ENCODE data around the gene TCTN1. TPM values are rescaled to one million over a fixed set of nuclear protein-coding genes. Genes with fewer than 3 reads are reported as not detected.
A peak's percentile ranks its signal among the peaks of the same experiment; 100 is the strongest.

Gene TCTN1
- total and polyA plus RNA-seq, 2 of the 8 experiments (the other 6 are each of a cell fraction or from before 2014, with no cell fraction given), result 14.7 to 16.4 TPM

- Histone ChIP-seq H4K91ac (replicated peaks; ENCODE audit: insufficient read length, low read length) (no peak overlapping the region), H3K79me2 (ENCODE audit: control insufficient read depth in 1 of 2, insufficient read depth in 2 of 2, low read length in 2 of 2) (no peaks in the 10 kb centered on the region), H3K23me2 (ENCODE audit: low read depth, low read length) (peaks cover 2% of the 10 kb centered on the region; the same call in 1 of the 2 replicates), H4K8ac (ENCODE audit: extremely low read depth, insufficient read depth, low read length) (no peak overlapping the region), H3K27ac (ENCODE audit: low read depth, low read length) (no peak overlapping the region), H3K4me1 (replicated peaks in 1 of 4; ENCODE audit: control insufficient read depth in 3 of 4, insufficient read depth in 4 of 4, low read length in 3 of 4) (peaks cover 4 to 12% (median 6%) of the 10 kb centered on the region in 4 experiments), H2BK120ac (replicated peaks; ENCODE audit: low read depth, low read length) (no peak overlapping the region), H3K14ac (ENCODE audit: insufficient read length) (no peak overlapping the region), H2AFZ (ENCODE audit: low read length) (0 out of 2 replicates have a peak overlapping the region, but pooled peaks have one; percentile 11), H3K79me1 (ENCODE audit: low read depth, low read length) (no peaks in the 10 kb centered on the region), H3K36me3 (ENCODE audit: control insufficient read depth in 2 of 4, insufficient read depth in 4 of 4, low read length in 3 of 4) (no peaks in the 10 kb centered on the region), H2BK5ac (ENCODE audit: low read depth, low read length) (no peak overlapping the region), H3K4me3 (ENCODE audit: extremely low read depth in 1 of 4, insufficient read depth in 2 of 4, low read depth in 3 of 4, low read length in 4 of 4) (no peak overlapping the region), H3K56ac (replicated peaks; ENCODE audit: insufficient read length, low read depth, low read length) (no peak overlapping the region), H3K18ac (ENCODE audit: extremely low read depth, low read length) (no peak overlapping the region), H3K4ac (replicated peaks; ENCODE audit: insufficient read length, low read depth, low read length) (no peak overlapping the region), H2BK12ac (ENCODE audit: low read depth, low read length) (no peak overlapping the region), H4K5ac (ENCODE audit: insufficient read length, low read depth, low read length) (no peak overlapping the region), H3K27me3 (replicated peaks in 1 of 4; ENCODE audit: control insufficient read depth in 3 of 4, extremely low read depth in 1 of 4, insufficient read depth in 3 of 4, low read length in 3 of 4) (no peaks in the 10 kb centered on the region; a peak in 1 of 7 replicates), H3K23ac (ENCODE audit: insufficient read length) (no peak overlapping the region), H2BK15ac (ENCODE audit: low read length) (no peak overlapping the region), H2AK5ac (ENCODE audit: low read depth, low read length) (no peak overlapping the region), H3K9ac (replicated peaks in 1 of 4; ENCODE audit: extremely low read depth in 1 of 4, low read depth in 3 of 4, low read length in 3 of 4) (no peak overlapping the region), H2BK20ac (ENCODE audit: low read length) (no peak overlapping the region), H4K20me1 (replicated peaks in 1 of 2; ENCODE audit: control insufficient read depth in 1 of 2, insufficient read depth in 2 of 2, low read length in 2 of 2) (no peaks in the 10 kb centered on the region), H3K9me3 (ENCODE audit: insufficient read depth in 2 of 2, low read depth in 1 of 2, low read length in 1 of 2) (no peaks in the 10 kb centered on the region), H3K4me2 (ENCODE audit: insufficient read depth in 1 of 2, low read depth in 2 of 2, low read length in 2 of 2) (no peak overlapping the region)
- CTCF ChIA-PET (ENCODE audit: partially characterized antibody), result interaction anchor here (0.6 to 1.3 kb wide), 2 partner anchors 37 to 142 kb away, joined by 4 read pairs; no protein-coding TSS in a partner anchor
- DNase-seq (ENCODE audit: low read depth in 1 of 2, low spot score in 2 of 2) (no peak), FAIRE-seq (no peak)
- WGBS, 2 experiments (ENCODE audit: extremely low coverage in 1 of 2, insufficient coverage in 1 of 2, insufficient read length in 1 of 2, insufficient replicate concordance in 2 of 2, low coverage in 1 of 2, low lambda C conversion rate in 2 of 2, missing lambda C conversion rate in 1 of 2), result 90% methylated on average over 12 of the region's 12 CpGs; no CpG with 5 or more reads in 1 of the 2 experiments
- POLR2A ChIA-PET (ENCODE audit: partially characterized antibody), result interaction anchor here (0.8 kb wide), 1 partner anchor 10 kb away, joined by 3 read pairs; no protein-coding TSS in a partner anchor
- TF ChIP-seq TAF7 (optimal IDR thresholded peaks at IDR 0.05; ENCODE audit: borderline replicate concordance, low read depth, low read length) (no peak), KDM5A (IDR thresholded peaks at IDR 0.05; ENCODE audit: low read length) (no peak), GABPA (IDR thresholded peaks at IDR 0.05; ENCODE audit: borderline replicate concordance, insufficient read depth, low read length) (no peak), FOSL1 (IDR thresholded peaks at IDR 0.05; ENCODE audit: insufficient read depth, low read depth, low read length) (no peak), GTF2F1 (IDR thresholded peaks at IDR 0.05; ENCODE audit: borderline replicate concordance, low read depth, low read length) (no peak), BACH1 (IDR thresholded peaks at IDR 0.05; ENCODE audit: low read length) (no peak), JUND (IDR thresholded peaks at IDR 0.05; ENCODE audit: low read length) (no peak), RAD21 (IDR thresholded peaks at IDR 0.05 in 1 of 2, conservative IDR thresholded peaks at IDR 0.05 in 1 of 2; ENCODE audit: low read depth in 2 of 2, low read length in 2 of 2) (no peak), KDM1A (IDR thresholded peaks at IDR 0.05; ENCODE audit: borderline replicate concordance, low read length) (no peak), SP4 (IDR thresholded peaks at IDR 0.05; ENCODE audit: low read length) (no peak), KDM4A (IDR thresholded peaks at IDR 0.05; ENCODE audit: low read depth, low read length, severe bottlenecking) (no peak), POLR2A (IDR thresholded peaks at IDR 0.05; ENCODE audit: control extremely low read depth in 1 of 2, low read depth in 2 of 2, low read length in 2 of 2) (no peak), EP300 (IDR thresholded peaks at IDR 0.05; ENCODE audit: borderline replicate concordance in 1 of 2, low read depth in 2 of 2, low read length in 2 of 2) (no peak)
Measured at GRCh38 chr12:110694330-110694901, 80.5 kb downstream of the TCTN1 start.

Data from H1 (cell line).